Omental fat pad (tissue), 4 donors: ENCODE measurements around the gene NFATC1. TPM values are rescaled to one million over a fixed set of nuclear protein-coding genes. Genes with fewer than 3 reads are reported as not detected.

ENCODE experiments used
- ATAC-seq: fragments of 150-250 bp; one replicate; pipeline ENCODE4 v1.9.1; 2016; ENCODE audit warnings: mild to moderate bottlenecking, moderate library complexity; ENCODE audit not compliant: low FRiP score
- DNase-seq: peaks from one replicate; pipeline ENCODE4 v3.0.0-alpha.2; 2019; ENCODE audit warnings: low spot score
- CTCF ChIP-seq, 3 donors: fragments of 450-650 bp; IDR thresholded peaks; one replicate each; pipeline ENCODE4 v1.5.1; 2016 to 2017; ENCODE audit warnings: antibody characterized with exemption in 3 of 3, mild to moderate bottlenecking in 3 of 3, moderate library complexity in 2 of 3
- total RNA-seq, 4 donors: library from RNA; depleted of rRNA; stranded (reverse); fragments of >200 nt; gene quantifications; one replicate each; pipeline ENCODE4 v1.1.0, GENCODE V29; 2016

Gene NFATC1
- total RNA-seq, 4 donors from 2014 or later: 10.7 to 57.4 (median 19.1) TPM

GRCh38 chr18:79529991-79530390 is 134.3 kb downstream of the NFATC1 start:
- no peak for ATAC-seq
- no peak for TF ChIP-seq CTCF (IDR thresholded peaks at IDR 0.05)
- no peak for DNase-seq

GRCh38 chr18:79530821-79531220 is 135.1 kb downstream of the NFATC1 start:
- TF ChIP-seq CTCF (IDR thresholded peaks at IDR 0.05): no peak
- no peak for DNase-seq
- no peak for ATAC-seq

GRCh38 chr18:79531386-79531785 is 135.7 kb downstream of the NFATC1 start:
- DNase-seq (no peak), ATAC-seq (no peak)
- no peak for TF ChIP-seq CTCF (IDR thresholded peaks at IDR 0.05)

- TF ChIP-seq CTCF (IDR thresholded peaks at IDR 0.05): no peak
- ATAC-seq (no peak), DNase-seq (no peak)
Observed at GRCh38 chr18:79531926-79532312, 136.2 kb downstream of the NFATC1 start.

- ATAC-seq: no peak
- TF ChIP-seq CTCF (IDR thresholded peaks at IDR 0.05): no peak
- DNase-seq: no peak
Observed at GRCh38 chr18:79532313-79533007, 136.7 kb downstream of the NFATC1 start.

- DNase-seq: no peak
- TF ChIP-seq CTCF (IDR thresholded peaks at IDR 0.05): no peak
Observed at GRCh38 chr18:79533146-79533545, 137.4 kb downstream of the NFATC1 start.

GRCh38 chr18:79533591-79533990 is 137.9 kb downstream of the NFATC1 start:
- ATAC-seq: no peak
- no peak for TF ChIP-seq CTCF (IDR thresholded peaks at IDR 0.05)
- no peak for DNase-seq

More at GRCh38 chr18:79533146-79533545, 137.4 kb downstream of the NFATC1 start:
- ATAC-seq: no peak
